A549 treated with GW870086 at 1 μM for 4 hours (cell line): ENCODE results near the gene HECTD2. TPM values are rescaled to one million over a fixed set of nuclear protein-coding genes. Genes with fewer than 3 reads are reported as not detected.

ENCODE experiments used
- total RNA-seq: library from RNA; stranded (reverse); fragments of 200-300 nt; extraction: Qiagen RNA extraction; gene quantifications from 5 replicates; pipeline ENCODE4 v1.2.3, GENCODE V29; 2022; ENCODE audit warnings: low read depth

Gene HECTD2, protein sequence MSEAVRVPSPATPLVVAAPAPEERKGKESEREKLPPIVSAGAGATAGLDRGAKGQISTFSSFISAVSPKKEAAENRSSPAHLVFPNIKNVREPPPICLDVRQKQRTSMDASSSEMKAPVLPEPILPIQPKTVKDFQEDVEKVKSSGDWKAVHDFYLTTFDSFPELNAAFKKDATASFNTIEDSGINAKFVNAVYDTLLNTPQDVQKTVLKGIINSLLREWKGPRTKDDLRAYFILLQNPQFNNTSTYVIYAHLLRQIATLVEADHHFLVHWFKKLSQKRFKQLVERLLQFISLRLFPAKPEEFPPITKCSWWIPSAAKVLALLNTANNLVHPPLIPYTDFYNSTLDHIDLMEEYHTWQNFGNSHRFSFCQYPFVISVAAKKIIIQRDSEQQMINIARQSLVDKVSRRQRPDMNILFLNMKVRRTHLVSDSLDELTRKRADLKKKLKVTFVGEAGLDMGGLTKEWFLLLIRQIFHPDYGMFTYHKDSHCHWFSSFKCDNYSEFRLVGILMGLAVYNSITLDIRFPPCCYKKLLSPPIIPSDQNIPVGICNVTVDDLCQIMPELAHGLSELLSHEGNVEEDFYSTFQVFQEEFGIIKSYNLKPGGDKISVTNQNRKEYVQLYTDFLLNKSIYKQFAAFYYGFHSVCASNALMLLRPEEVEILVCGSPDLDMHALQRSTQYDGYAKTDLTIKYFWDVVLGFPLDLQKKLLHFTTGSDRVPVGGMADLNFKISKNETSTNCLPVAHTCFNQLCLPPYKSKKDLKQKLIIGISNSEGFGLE
- 2.7 to 3.9 TPM (median 3.6 TPM) in 5 replicates for total RNA-seq

GRCh38 chr10:91409869-91410637, at the start of gene HECTD2:
Gene HECTD2, plus strand, starts transcription at chr10:91410344. Its CDS starts 95 bp downstream, at chr10:91410439.

Other genes with a start within 250 kb of the HECTD2 start
- gene PCGF5, start 189.7 kb upstream of the HECTD2 start, total RNA-seq = 38.4 to 45.7 TPM (median 42.4 TPM) in 5 replicates
- 16.0 to 20.6 TPM (median 17.1 TPM) in 5 replicates for gene PPP1R3C, start 222.7 kb downstream of the HECTD2 start, total RNA-seq